DMS53 treated with DMSO at 0.1 percent for 48 hours (cell line): ENCODE measurements around the gene PTGDS.
"Not testable (repeated sequence)": the region's sequence is repeated elsewhere in the genome, so short reads cannot be mapped to it uniquely, and the experiment has no call there.

Experiments
- DNase-seq: peaks from one replicate; lab custom pipeline; 2025; ENCODE audit not compliant: unreplicated experiment; lab: John Stamatoyannopoulos, UW

Gene PTGDS

DNA sequence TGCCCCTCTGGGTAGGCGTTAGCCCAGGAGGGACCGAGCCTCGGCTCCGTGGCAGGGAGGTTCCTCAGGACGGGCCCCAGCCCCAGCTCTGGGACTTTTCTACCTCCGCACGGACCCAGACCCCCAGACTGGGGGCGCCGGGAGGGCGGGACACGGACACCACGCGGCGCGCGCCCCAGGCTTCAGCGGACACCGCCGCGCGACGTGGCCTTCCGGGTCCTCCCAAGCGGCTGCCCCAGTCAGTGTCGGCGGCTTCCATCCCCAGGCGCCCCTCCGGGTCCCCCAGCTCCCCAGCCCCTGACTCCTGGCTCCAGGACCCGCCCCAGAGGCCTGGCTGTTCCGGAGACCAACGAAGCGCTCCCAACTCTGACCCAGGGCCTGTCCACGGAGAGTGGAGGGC, 8.5 kb downstream of the PTGDS start:
- no peak for DNase-seq

DNA sequence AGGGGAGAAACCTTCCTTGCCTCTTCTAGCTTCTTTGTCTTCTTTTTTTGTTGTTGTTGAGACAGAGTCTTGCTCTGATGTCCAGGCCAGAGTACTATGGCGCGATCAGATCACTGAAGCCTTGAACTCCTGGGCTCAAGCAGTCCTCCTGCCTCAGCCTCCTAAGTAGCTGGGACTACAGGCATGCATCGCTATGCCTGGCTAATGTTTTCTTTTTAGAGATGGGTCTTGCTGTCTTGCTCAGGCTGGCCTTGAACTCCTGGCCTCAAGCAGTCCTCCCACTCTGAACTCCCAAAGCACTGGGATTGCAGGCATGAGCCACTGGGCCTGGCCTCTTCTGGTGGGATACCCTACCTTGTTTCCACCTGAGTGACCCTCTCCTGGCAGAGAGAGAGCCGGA, 11.6 kb downstream of the PTGDS start:
- no peak for DNase-seq

GRCh38 chr9:136990242-136990911, 13.1 kb downstream of the PTGDS start:
- no peak for DNase-seq

GRCh38 chr9:136991993-136992818, 14.9 kb downstream of the PTGDS start, which contains the start of gene PAXX:
Gene PAXX (plus strand): TSS chr9:136992422. CDS start chr9:136992444, 22 bp downstream.
- peak; percentile 76 for DNase-seq

- no peak for DNase-seq
Measured at GRCh38 chr9:136992819-136993369, 15.6 kb downstream of the PTGDS start.

- no peak for DNase-seq
Measured at GRCh38 chr9:136994180-136994887, 17.0 kb downstream of the PTGDS start.

- DNase-seq, result peak; percentile 41
Measured at GRCh38 chr9:136994888-136995230, 17.6 kb downstream of the PTGDS start.

DNA sequence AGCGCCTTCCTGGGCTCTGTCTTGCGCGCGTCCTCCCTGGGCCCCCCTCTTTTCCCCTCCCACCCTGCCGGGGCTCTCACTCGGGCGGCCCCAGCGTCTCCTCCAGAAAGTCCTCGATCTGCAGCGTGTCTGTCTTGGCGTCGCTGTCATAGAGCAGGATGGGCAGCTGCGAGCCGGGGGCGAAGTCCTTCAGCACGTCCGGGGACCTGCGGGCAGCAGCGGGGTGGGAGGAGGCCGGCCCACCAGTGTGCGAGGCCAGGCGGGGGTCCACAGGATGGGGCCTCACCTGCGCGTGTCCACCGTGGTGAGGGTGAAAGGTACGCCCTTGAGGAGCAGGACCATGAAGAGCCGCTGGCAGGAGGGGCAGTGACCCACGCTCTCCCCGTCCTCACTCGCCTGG, 18.1 kb downstream of the PTGDS start:
- peak; percentile 43 for DNase-seq

GRCh38 chr9:136995772-136996311, 18.5 kb downstream of the PTGDS start:
- no peak for DNase-seq

DNA sequence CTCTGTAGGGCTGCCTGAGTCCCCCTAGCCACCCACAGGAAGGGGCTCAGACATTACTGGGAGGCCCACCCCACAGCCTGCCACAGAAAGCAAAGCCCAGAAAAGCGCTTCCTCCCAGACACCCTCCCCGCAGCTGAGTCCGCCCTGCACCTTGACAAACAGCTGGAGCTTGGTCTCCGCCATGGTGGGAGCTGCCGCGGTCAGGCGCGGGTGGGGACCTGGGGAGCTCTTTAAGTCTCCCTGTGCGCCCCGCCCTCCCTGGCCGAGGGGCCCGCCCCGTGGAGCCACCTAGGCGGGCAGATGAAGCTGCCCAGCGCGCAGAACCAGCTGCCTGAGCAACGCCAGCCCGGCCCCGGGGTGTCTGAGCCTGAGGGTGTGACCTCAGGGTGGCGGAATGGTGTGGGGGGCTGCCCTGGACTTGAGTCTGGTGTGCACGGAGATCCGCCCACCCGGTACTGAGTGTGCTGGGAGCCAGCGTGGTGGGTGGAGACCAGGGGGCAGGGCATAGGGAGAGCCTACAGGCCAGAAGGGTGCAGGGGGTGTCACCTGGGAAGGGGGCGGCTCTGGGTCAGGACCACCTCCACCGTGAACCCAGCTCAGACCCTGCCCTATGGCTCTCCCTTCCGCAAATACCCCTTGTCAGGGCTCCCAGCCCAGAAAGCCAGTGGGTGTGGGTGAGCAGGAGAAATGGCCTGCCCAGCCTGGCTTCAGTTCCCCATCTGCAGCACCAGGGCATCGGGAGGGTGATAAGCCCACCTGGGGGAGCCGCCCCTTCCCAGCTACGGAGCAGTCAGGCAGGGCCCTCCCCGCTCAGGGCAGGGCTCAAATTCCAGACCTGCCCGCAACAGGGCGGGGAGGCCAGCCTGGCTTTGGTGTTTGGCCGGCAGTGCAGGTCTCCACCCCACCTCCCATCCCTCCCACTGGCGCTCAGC, 19.3 kb downstream of the PTGDS start, which contains the start of gene CLIC3:
CLIC3 (minus strand) TSS at position 208 of the 932 bp plus-strand sequence; CDS start at position 183, 25 bp downstream.
- no peak for DNase-seq

DNA sequence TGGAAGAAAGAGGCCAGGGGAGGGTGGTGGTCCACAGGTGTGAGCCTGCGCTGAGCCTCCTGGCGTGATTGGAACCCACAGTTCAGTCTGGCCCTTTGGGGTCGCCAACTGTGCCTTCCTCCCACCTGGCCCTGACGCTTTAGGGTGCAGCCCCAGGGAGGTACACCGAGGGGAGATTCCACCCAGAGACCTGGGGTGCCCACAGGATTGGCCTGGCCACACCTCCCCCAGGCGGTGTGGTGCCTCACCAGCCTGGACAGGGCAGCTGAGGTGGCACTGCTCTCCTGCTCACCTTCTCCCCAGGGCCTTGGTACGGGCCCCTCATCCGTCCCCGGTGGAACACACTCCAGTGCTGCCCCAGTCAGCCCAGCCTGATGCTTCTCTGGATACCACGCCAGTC, 20.1 kb downstream of the PTGDS start:
- DNase-seq, result no peak

GRCh38 chr9:136997830-136998234, 20.5 kb downstream of the PTGDS start:
- DNase-seq, result no peak

GRCh38 chr9:137000177-137000930, 23.1 kb downstream of the PTGDS start:
- DNase-seq, result no peak

GRCh38 chr9:137001857-137002645, 24.7 kb downstream of the PTGDS start:
- no peak for DNase-seq

DNA sequence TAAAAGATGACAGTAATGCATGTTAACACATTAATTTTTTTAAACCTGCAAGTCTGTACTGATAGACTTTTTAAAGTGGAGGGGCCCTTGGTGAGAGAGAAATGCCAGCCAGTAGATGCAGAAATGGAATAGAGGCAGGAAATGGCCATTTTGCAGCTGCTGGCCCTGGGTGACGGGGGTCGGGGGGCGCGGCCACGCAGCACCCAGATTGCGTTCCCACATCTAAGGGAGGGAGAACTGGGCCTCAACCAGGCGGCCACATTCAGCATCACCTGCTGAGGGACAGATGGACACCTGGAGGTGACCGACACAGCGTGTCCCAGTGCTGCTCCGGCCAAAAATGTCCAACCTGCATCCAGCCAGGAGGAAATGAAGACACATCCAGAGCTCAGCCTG, 25.3 kb downstream of the PTGDS start:
- DNase-seq, result no peak

DNA sequence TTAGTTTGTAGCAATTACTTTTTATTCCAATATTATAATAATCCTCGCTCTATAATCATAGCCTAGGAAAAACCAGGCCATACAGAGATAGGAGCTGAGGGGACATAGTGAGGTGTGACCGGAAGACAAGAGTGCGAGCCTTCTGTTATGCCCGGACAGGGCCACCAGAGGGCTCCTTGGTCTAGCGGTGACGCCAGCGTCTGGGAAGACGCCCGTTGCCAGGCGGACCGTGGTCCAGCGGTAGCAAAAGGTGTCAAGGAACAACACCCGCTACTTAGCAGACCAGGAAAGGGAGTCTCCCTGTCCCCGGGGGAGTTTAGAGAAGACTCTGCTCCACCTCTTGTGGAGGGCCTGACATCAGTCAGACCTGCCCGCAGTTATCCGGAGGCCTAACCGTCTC, 27.0 kb downstream of the PTGDS start:
- DNase-seq, result not testable (repeated sequence)

DNA sequence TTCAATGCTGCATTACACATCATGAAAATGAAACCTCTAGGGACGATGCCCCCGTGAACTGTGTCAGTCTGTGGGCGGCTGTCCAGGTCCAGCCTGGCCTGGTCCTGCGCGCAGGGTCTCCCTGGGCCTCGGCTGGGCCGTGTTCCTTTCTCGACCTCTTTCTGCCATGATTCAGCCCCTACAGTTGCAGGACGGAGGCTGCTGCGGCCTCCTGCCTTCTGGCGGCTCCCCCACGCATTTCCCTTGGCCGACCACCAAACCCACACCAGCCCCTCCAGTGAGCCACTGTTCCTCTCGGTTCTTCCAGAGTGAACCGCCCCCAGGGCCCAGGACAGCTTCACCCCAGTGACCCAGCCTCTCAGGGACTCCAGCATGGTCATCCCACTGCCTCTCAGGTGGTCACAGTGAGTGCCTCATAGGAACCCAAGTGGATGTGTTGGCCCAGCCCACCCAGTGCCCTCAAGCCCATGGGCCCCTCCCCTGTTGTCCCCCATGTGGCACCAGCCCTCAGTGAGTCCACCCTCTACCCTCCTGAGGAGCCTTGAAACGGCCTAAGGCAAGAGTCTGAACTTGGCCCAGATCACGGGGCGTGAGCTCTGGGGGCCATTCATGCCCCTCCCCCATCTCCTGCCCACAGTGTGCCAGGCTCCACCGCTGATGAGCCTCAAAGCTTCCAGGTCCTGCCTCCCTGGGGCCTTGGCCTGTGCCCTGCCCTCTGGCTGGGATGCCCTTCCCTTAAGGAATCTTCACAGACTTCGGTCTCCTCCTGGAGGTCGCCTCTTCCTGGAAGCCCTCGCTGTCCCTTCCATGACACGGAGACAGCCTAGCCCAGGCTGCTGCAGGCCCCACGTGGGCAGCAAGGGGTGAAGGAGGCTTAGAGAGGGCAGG, 29.1 kb downstream of the PTGDS start:
- DNase-seq, result no peak
